Right hindlimb (tissue), 1 donor: Measurements from ENCODE around the gene ATPAF2.
"Not testable (repeated sequence)": the region's sequence is repeated elsewhere in the genome, so short reads cannot be mapped to it uniquely, and the experiment has no call there.

Experiments
- DNase-seq: peaks from one replicate; pipeline ENCODE4 v3.0.0-alpha.2; 2018

Gene ATPAF2

DNA sequence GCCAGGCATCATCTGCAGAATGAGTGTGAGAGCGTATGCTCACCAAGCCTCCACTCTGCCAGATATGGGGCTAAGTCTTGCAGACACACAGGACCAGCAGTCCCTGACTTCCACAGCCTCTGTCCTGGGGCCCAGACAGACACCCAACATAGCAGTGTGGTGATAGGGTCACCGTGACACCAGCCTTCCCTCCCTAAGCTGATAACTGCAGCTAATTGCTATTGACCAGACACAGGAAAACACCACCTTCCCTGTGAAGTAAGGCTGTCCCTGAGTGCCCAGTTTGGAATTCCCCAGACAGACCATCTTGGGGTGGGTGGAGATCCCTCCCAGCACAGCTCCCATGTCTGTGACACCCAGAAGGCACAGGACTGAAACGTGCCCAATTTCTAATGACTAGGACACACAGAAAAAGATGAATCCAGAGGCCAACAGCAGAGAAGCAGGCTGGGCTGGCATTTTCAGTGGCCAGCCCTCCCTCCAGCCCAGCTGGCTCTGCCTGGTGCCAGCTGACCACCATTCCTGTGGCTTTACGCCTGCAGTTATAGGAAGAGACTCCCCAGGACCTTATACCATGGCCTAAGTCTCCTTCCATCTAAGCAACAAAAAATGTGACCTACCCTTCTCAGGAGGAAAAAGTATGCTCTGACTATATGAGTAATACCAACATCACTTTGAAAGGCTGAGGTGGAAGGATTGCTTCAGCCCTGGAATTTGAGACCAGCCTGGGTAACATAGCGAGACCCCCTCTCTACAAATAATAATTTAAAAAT lies 30.3 kb downstream of the ATPAF2 start:
- no peak for DNase-seq

DNA sequence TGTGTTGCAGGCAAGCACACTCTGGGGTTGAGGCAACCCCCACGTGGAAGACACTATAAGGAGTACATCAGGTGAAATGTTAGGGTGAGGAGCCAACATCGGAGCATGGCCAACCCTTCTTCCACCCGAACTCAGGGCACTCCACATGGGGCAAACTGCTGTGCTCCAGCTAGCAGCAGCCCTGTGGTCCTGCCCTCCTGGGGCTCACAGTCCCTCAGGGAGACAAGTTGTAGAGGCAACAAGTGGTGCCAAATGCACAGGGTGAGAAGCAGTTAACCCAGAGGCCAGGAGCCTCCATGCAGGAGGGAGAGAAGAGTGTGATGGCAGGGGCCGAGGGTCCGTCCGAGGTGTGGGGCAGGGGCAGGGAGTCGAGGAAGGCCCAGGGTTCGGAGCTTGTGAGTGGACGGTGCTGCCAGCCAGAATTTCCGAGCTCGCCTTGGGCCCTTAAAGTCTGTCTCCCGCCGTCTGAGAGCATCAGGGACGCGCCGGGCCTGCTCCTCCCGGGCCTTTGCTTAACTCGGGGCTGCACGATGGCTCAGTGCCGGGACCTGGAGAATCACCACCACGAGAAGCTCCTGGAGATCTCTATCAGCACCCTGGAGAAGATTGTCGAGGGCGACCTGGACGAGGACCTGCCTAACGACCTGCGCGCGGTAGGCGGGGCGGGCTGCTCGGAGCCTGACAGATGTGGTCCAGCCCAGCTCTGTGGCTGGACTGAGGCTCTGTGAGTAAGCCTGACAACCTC lies 32.3 kb downstream of the ATPAF2 start:
- no peak for DNase-seq

DNA sequence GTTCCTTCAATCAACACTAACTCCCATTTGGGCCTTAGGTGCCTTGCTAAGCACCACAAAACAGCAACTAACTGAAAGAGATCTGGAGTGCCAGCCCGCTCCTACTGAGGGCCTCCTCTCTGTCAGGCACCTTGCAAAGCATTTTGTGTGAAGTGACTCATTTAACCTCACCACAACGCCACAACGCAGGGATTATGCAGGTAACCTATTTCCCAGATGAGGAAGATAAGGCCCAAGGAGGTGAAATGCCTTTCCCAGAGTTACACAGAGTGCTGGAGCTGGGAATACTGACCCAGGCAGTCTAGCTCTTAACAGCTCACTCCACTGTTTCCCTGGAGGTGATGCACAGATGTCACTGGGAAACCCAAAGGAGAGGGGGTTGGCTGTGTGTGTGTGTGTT lies 33.5 kb downstream of the ATPAF2 start:
- no peak for DNase-seq

DNA sequence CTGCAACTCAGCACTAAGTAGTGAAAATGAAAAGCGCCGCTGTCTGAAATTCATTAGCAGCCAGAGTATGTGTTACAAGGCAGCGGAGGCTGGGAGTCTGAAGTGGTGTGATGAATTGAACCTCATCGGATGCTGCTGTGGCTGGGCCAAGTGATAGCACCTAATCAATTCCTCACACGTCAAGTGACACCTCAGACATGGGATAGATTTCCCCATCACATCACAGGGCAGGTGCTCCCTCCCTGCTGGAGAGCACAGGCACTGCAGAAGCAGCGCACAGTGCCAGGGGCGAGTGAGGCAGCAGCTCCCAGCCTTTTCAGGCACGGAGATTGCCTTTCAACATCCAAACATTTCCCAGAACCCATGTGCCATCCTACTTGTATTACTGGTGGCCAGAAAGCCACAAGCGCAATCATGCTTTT lies 34.1 kb downstream of the ATPAF2 start:
- DNase-seq, result no peak

DNA sequence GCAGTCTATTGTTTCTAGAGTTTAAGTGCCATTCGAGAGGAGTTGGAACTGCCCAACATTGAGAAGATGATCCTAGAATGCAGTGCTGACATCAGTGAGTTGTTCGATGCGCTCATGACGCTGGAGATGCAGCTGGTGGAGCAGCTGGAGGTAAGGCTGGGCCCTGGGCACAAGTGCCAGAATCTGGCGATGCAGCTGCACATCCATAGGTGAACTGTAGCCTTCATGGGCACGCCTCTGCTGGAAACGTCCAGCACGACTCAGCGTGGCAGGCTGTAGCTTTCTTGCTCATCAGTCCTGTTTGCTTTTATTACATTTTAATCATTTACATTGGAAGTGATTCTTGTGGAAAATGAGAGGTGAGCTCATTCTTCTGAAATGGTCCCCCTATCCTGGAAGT lies 34.6 kb downstream of the ATPAF2 start:
- DNase-seq, result no peak

DNA sequence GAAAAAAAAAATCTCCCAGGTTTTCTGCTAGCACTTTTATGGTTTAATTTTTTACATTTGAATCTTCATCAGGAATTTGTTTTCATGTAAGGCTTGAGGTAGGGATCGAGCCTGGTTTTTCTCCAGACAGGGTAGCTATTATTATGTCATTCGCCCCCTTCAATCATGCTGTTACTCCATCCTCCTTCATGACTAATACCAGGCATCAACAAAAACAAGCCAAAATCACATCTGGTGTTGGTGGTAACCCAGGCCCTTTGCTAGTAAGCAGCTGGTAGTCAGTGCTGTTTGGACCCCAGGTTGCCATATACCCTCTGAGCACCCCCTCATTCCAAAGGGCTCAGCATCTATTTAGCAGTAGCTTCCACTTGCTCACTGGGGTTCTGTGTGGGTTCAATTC lies 36.8 kb downstream of the ATPAF2 start:
- DNase-seq, result no peak

DNA sequence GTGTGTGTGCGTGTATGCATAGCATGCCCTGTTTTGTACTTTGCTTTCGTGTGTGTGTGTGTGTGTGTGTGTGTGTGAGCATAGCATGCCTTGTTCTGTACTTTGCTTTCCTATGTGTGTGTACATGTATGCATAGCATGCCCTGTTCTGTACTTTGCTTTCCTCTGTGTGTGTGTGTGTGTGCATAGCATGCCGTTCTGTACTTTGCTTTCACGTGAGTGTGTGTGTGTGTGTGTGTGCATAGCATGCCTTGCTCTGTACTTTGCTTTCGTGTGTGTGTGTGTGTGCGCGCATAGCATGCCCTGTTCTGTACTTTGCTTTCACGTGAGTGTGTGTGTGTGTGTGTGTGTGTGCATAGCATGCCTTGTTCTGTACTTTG lies 38.9 kb downstream of the ATPAF2 start:
- DNase-seq, result no peak

DNA sequence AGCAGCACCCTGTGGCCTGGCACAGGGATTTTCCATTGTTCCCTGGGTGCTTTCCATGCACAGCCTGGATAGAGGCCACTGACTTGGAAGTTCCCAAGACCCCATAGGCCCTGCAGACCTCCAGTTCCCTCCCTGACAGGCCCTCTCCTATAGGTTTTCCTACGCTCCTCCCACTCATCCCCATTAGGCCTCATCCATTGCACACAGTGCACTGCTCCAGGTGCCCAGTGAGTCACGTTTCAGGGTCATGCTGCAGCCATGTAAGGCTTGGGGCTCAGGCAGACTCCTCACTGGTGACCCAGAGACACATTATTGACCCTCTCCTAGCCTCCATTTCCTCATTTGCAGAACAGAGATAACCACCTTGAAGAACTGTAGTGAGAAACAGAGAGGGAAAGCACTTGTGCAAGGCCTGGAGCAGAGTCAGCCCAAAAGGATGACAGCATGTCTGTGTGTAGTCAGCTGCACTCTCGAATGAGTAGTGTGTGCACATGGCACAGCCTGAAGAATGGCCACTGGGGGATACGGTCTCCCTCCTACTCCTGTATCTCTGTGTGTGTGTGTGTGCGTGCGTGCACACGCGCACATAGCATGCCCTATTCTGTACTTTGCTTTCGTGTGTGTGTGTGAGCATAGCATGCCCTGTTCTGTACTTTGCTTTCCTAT lies 39.5 kb downstream of the ATPAF2 start:
- DNase-seq, result no peak

DNA sequence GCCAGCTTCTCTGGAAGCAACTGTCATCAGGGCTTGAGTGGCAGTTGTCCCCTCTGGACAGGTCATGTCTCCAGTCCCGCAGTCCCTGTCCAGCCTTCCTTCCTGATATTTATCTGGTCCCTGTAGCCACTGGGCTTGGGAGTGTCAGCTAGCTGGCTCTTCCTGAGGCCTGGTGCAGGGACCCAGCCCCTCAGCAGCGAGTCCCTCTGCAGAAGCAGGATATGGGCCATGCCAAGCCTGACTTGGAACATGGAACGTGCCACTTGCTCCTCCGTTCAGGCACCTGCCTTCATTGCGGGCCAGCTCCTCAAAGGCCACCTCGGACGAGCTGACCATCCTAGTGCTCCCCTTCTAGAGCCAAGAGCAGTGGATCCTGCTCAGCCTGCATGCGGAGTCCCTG lies 40.0 kb downstream of the ATPAF2 start:
- no peak for DNase-seq

DNA sequence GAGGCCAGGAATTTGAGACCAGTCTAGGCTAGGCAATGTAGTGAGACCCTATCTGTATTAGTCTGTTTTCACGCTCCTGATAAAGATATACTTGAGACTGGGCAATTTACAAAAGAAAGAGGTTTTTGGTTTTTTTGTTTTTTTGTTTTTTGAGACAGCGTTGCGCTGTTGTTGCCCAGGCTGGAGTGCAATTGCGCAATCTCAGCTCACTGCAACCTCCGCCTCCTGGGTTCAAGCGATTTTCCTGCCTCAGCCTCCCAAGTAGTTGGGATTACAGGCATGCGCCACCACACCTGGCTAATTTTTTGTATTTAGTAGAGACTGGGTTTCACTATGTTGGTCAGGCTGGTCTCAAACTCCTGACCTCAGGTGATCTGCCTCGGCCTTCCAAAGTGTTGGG lies 43.1 kb downstream of the ATPAF2 start:
- not testable (repeated sequence) for DNase-seq

DNA sequence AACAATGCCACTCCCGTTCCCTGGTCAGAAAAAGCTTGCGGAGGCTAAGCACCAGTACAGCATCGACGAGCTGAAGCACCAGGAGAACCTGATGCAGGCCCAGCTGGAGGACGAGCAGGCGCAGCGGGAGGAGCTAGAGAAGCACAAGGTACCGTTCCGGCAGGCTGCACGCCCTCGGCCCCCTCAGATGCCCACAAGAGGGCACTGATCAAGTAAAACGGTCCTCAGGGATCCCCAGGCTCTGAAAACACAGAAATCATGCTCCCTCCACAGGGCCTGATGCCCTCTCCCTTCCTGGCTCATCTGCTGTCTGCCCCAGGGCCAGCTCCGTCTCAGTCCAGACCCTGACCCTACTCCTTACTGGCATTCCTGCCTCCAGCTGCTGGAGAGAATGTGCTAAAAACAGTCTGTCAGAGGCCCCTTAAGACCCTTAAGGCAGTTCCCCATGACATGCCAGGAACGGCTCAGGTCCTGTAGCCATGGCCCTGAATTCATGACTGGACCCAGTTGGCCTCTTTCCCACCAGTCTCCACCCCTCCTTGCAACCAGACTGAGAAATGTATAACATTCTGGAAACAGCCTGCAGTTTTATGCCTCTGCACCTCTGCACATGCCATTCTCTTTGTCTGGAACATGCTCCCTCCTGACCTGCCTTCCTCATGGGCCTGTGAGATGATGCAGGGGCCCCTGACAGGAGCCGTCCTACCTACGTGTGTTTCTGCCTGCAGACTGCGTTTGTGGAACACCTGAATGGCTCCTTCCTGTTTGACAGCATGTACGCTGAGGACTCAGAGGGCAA lies 44.5 kb downstream of the ATPAF2 start:
- DNase-seq, result no peak

DNA sequence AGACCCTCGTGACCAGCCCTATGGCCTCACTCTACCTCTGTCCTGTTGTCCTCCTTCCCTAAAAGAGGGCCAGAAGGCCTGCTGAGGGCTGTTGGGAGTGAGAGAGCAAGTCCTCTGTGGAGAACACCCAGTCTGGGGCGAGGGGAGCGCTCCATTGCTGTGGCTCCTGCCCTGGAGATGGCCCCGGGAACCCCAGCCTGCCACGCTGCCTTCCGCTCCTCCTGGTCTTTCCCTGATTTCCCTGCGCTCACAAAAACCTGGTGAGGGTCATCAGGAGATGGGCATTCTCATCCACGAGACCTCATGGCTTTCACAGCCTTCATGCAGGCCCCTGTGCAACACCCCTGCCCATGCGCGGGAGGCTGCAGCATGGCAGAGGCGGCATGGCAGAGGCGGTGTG lies 45.1 kb downstream of the ATPAF2 start:
- DNase-seq, result no peak

DNA sequence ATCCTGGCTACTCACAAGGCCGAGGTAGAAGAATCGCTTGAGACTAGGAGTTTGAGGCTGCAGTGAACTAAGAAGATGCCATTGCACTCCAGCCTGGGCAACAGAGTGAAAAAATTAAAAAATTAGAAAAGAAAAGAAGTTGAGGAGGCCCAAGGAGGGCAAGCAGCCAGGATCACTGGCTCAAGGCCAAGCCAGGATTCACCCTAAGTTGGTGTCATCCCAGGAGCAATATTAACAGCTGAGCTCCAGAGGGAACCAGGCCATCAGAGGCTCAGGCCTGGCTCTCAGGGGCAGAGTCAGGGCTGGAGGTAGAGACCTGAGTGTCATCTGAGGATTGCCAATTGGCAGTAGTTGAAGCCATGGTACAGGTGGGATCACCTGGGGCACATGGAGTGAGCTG lies 45.6 kb downstream of the ATPAF2 start:
- DNase-seq, result no peak

DNA sequence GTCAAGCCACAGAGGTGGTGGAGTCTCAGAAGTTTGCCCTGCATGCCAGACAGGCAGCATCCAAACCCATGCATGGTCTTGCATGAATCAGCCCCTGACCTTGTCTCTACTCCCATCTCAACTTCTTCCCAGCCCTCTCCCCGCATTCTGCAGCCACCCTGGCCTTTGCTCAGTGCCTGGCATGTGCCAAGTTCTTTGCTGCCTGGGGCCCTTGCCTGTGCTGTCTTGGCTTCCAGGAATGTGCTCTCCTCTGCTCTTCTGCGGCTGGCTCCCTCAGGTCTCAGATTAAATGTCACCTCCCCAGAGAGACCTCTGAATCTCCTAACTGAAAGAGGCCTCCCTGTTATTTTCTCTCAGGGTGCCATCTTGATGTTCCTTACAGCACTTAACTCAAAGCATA lies 48.7 kb downstream of the ATPAF2 start:
- no peak for DNase-seq

DNA sequence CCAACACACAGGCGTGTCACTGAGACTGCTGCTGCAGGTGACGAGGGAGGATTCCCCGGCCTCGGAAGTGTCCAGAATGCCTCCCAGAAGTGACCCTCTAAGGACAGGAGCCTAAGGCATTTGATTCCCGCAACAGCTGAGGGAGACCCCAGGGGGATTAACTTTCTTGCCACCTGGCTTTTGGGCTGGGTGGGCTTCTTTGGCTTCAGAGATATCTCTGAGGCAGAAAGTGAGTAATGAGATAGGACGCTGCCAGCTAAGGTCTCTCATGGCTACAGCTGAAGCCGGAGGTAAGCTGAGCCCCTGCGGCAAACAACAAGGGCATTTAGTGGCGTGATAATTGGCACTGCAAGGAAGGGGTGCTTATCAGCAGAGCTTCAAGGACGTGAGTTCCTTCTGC lies 49.4 kb downstream of the ATPAF2 start:
- no peak for DNase-seq

DNA sequence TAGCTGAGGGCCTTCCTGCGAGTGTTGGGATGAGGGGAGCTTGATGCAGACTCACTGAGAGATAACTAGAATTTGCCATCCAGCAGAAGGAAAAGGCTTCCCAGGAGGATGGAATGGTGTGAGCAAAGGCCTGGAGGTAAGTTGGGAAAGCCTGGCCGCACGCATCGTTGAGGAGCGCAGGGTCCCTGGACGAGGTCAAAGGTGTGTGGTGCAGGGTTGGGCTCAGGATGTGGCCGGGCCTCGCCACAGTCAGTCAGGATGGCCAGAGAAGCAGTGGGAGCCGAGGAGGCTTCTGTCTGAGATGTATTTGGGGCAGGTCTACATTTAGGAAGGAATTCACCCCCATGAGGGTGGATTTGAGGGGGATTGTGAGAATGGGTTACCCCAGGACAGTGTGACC lies 49.9 kb downstream of the ATPAF2 start:
- DNase-seq, result no peak

DNA sequence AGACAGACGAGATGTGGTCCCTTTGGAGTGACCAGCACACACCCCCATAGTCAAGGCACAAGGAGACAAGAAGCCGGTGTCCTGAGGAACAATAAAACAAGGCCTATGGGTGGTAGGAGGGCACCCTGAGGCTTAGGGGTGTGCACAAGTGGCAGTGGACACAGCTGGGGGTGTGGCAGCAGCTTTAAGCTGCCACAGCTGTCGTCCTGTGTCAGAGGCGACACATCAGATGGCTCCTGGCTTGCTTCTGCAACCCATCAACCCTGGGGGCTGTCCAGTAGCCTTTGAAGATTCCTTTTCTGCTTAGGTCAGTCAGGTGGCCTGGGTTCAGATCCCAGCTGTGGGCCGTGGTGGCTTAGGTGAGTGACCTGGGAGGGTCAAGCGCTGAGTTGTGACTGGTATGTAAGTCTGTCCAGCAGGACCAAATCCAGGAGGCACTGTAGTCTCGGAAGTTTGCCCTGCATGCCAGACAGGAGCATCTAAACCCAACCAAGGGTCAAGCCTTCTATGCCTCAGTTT lies 50.5 kb downstream of the ATPAF2 start:
- no peak for DNase-seq

DNA sequence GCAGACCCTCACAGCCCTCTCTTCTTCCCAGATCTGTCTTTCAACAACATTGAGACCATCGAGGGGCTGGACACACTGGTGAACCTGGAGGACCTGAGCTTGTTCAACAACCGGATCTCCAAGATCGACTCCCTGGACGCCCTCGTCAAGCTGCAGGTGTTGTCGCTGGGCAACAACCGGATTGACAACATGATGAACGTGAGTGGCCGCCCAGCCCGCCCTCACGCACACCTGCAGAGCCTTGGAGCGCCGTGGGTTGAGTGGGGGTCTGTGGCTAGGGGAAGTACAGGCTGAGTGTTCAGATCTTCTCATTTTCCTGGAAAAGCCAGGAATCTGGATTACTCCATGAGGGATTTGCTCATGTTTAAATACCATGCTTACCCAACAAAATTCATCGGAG lies 51.1 kb downstream of the ATPAF2 start:
- DNase-seq, result no peak

DNA sequence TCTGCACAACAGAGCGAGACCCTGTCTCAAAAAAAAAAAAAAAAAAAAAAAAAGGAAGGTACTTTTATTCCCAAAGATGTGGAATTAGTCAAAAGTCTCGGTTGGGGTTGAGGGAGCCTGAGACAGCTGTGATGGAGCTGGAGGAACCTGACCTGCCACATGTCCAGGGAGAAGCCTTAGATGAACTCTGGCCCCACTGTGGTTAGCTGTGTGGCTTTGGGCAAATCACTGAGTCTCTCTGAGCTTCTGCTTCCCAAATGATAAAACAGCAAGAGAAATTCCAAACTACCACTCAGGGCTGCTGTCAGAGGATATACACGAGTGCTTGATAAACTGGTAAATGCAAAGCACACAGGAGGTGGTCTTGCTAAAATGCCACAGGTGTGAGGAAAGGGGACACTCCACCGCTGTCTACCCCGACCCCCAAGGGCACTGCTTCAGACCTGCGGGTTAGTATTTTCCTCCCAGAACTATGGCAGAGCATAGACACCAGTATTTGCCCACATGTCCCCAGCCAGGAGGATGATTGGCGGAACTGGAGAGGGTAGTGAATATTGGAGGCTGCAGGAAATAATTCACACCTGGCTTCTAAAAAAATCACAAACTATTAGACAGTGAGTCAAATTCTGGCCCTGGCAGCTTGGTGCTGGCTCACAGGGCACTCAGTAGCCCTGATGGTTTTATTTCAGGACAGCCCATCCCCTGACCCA lies 51.6 kb downstream of the ATPAF2 start:
- no peak for DNase-seq

DNA sequence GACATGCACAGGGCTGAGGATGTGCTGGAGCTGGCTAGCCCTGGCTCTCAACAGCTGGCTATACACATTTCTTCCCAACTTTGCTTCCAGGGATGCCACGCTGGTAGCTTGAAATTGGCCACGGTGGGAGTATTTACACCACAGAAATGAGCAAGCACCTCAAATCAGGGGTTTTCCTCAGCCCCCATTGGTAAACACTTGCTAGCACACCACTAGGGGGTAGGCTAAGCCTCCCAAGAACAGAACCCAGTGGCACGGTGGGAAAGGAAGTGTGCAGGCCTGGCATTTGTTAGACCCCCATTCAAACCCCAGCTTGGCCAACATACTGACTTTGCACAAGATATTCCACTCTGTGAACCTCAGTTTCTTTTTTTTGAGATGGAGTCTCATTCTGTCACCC lies 53.4 kb downstream of the ATPAF2 start:
- DNase-seq, result no peak

DNA sequence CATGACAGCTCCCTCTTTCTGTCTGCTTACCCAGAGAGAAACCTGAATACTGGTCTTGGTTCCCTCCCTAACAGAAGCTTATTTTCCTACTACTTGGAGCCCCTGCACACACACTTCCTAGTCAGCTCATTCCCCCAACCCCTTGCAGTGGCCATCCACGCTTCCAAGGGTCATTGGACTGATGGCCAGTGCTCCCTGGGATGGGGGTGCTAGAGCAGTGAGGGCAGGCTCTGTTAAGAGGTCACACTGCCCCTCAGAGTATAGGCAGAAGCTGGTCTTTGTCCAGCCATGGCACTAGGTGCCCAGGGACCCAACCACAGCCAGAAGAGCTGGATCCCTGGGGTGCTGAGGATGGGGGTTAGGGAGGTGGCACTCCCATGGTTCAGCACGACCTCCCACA lies 53.8 kb downstream of the ATPAF2 start:
- no peak for DNase-seq

DNA sequence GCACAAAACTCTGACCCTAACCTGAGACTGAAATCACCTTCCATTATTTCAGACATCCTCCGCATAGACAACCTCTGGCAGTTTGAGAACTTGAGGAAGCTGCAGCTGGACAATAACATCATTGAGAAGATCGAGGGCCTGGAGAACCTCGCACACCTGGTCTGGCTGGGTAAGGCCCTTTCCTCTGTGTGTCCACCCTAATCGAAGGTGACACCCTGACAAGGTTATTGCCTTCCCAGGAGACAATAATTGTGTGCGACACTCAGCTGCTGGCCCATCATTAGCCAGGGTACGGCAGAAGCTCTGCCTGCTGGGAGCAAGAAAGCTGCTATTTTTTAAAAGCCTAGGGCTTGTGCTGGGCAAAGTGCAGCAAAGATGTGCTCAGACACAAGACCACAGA lies 55.2 kb downstream of the ATPAF2 start:
- DNase-seq, result no peak
